Esophagus (tissue), 2 donors: ENCODE results near the gene AWAT2. TPM values are rescaled to one million over a fixed set of nuclear protein-coding genes. Genes with fewer than 3 reads are reported as not detected.

Source experiments
- H3K27ac ChIP-seq, 2 donors: one replicate each; pipeline ENCODE4 v1.5.1; 2013; ENCODE audit warnings: low read depth in 2 of 2, mild to moderate bottlenecking in 2 of 2, inconsistent platforms in 1 of 2, low read length in 1 of 2, moderate library complexity in 1 of 2
- H3K27me3 ChIP-seq, 2 donors: one replicate each; pipeline ENCODE4 v1.6.1; 2013; ENCODE audit warnings: low read length in 2 of 2, control low read depth in 1 of 2, mild to moderate bottlenecking in 1 of 2; ENCODE audit not compliant: insufficient read depth in 2 of 2, control insufficient read depth in 1 of 2
- H3K36me3 ChIP-seq, 2 donors: one replicate each; pipeline ENCODE4 v1.6.1; 2013; ENCODE audit warnings: low read length in 1 of 2; ENCODE audit not compliant: control insufficient read depth in 2 of 2, insufficient read depth in 2 of 2
- H3K4me1 ChIP-seq, 2 donors: one replicate each; pipeline ENCODE4 v1.6.1; 2013; ENCODE audit warnings: low read length in 1 of 2; ENCODE audit not compliant: control insufficient read depth in 2 of 2, insufficient read depth in 2 of 2
- H3K4me3 ChIP-seq, 2 donors: one replicate each; pipeline ENCODE4 v1.5.1; 2013; ENCODE audit warnings: low read length in 2 of 2, mild to moderate bottlenecking in 2 of 2, low read depth in 1 of 2, moderate library complexity in 1 of 2
- H3K9me3 ChIP-seq, 2 donors: one replicate each; pipeline ENCODE4 v1.6.1; 2013; ENCODE audit warnings: mild to moderate bottlenecking in 2 of 2, low read depth in 1 of 2, low read length in 1 of 2, moderate library complexity in 1 of 2; ENCODE audit not compliant: control insufficient read depth in 2 of 2, insufficient read depth in 1 of 2
- WGBS, 2 donors: extraction: QIAGEN DNeasy Blood & Tissue Kit; methylation state at CpG; one replicate each; pipeline ENCODE4 v1.1.7; 2013; 5-methylcytosine and 5-hydroxymethylcytosine counted together
- polyA plus RNA-seq, 2 donors: library from polyadenylated mRNA; stranded (reverse); fragments of 200-250 nt; gene quantifications; one replicate each; pipeline ENCODE4 v1.2.3, GENCODE V29; 2013
- donor health status: healthy with polysubstance abuse.
- donor health status: Bipolar disorder and iron deficiency.

The AWAT2 gene, protein sequence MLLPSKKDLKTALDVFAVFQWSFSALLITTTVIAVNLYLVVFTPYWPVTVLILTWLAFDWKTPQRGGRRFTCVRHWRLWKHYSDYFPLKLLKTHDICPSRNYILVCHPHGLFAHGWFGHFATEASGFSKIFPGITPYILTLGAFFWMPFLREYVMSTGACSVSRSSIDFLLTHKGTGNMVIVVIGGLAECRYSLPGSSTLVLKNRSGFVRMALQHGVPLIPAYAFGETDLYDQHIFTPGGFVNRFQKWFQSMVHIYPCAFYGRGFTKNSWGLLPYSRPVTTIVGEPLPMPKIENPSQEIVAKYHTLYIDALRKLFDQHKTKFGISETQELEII
- not detected for polyA plus RNA-seq

DNA sequence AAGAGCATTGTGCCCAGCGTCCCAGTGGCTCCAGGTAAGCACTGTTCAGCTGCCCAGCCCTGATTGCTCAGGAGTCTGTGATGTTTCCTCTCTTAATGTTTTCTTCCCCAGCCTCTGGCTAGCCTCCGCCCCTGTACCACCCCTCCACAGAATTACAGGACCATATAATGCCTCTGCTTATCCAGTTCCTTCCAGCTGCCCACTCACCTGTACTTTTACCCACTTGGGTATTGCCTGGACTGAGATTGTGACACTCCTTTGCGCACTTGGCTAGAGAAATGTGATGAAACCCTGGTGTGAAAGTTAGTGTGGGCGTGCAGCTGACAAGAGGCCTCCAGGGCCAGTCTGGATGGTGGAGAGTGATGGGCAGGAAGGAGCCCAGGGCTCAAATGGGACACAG, at the start of gene AWAT2:
Gene AWAT2 (minus strand): TSS at position 14 of the 400 bp plus-strand sequence. CDS start 6 bp downstream, at position 8.
- H3K36me3 ChIP-seq = no peaks in the 10 kb centered on the region
- H3K4me1 ChIP-seq = no peaks in the 10 kb centered on the region
- 64 to 84% methylated on average over 4 of the region's 4 CpGs for WGBS, 2 donors
- H3K9me3 ChIP-seq = no peaks in the 10 kb centered on the region
- peaks cover 0 to 2% of the 10 kb centered on the region in 2 donors for H3K27me3 ChIP-seq
- no peak within 1 kb of the TSS for H3K27ac ChIP-seq
- H3K4me3 ChIP-seq = no peak within 1 kb of the TSS

DNA sequence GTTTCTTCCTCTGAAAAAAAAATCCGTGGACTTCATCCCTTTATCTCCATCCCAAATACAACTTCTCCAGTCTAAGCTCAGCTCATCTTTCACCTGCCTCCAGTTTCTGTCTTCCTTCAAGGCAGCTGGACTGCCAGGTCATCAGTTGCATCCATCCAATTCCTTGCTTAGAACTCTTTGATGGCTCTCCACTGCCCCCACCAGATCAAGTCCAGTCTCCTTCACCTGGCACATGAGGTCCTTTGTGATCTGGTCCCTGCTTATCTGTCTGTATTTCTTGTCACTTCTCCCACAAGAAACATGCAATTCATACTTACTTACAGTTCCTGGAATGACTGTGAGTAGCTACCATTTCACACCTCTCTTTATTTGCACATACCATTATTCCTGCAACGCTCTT, 46.3 kb upstream of the AWAT2 start:
- no peaks in the 10 kb centered on the region for H3K36me3 ChIP-seq
- no peaks in the 10 kb centered on the region for H3K27me3 ChIP-seq
- no peaks in the 10 kb centered on the region for H3K9me3 ChIP-seq
- H3K4me1 ChIP-seq = no peaks in the 10 kb centered on the region
- H3K4me3 ChIP-seq = no peak overlapping the region
- 46 to 49% methylated on average over 2 of the region's 2 CpGs for WGBS, 2 donors
- H3K27ac ChIP-seq = no peak overlapping the region

DNA sequence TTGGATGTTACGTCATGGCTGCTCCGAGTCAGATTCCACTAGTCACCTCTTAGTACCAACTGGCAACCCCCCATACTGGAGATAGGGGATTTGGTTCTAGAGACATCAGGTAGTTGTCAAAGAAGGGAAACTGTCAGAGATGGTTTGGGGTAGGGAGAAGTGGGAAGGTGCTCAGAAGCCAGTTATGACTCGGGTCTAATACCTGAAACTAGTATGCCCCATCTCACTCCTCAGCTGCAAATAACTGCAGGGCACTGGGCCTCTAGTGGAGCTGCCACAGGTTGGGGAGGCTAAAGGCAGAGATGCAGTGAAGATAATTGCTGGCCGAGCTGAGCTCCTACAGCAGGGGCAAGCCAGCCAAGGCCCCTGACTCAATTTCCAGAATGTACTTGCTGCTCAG, 42.5 kb upstream of the AWAT2 start:
- Histone ChIP-seq H3K4me1 (no peaks in the 10 kb centered on the region), H3K36me3 (no peaks in the 10 kb centered on the region), H3K4me3 (no peak overlapping the region), H3K27ac (no peak overlapping the region), H3K9me3 (no peaks in the 10 kb centered on the region), H3K27me3 (no peaks in the 10 kb centered on the region)
- 78 to 87% methylated on average over 4 of the region's 4 CpGs for WGBS, 2 donors

GRCh38 chrX:70089604-70090297, 40.0 kb upstream of the AWAT2 start:
- Histone ChIP-seq H3K27me3 (no peaks in the 10 kb centered on the region), H3K36me3 (no peaks in the 10 kb centered on the region), H3K27ac (no peak overlapping the region), H3K9me3 (no peaks in the 10 kb centered on the region), H3K4me1 (no peaks in the 10 kb centered on the region), H3K4me3 (no peak overlapping the region)
- WGBS, 2 donors = 25 to 46% methylated on average over 1 of the region's 1 CpG

GRCh38 chrX:70088751-70089150, 39.0 kb upstream of the AWAT2 start:
- no peaks in the 10 kb centered on the region for H3K36me3 ChIP-seq
- H3K27me3 ChIP-seq = no peaks in the 10 kb centered on the region
- H3K4me1 ChIP-seq = no peaks in the 10 kb centered on the region
- H3K27ac ChIP-seq = no peak overlapping the region
- H3K9me3 ChIP-seq = no peaks in the 10 kb centered on the region
- no peak overlapping the region for H3K4me3 ChIP-seq

- Histone ChIP-seq H3K36me3 (no peaks in the 10 kb centered on the region), H3K4me3 (no peak overlapping the region), H3K27me3 (no peaks in the 10 kb centered on the region), H3K27ac (no peak overlapping the region), H3K9me3 (no peaks in the 10 kb centered on the region), H3K4me1 (no peaks in the 10 kb centered on the region)
- WGBS, 2 donors = 57 to 59% methylated on average over 11 of the region's 11 CpGs
These were observed 38.3 kb upstream of the AWAT2 start for GRCh38 chrX:70087857-70088630.

GRCh38 chrX:70084592-70085240, 35.0 kb upstream of the AWAT2 start:
- H3K36me3 ChIP-seq = no peaks in the 10 kb centered on the region
- no peak overlapping the region for H3K27ac ChIP-seq
- no peaks in the 10 kb centered on the region for H3K4me1 ChIP-seq
- peaks cover 0 to 4% of the 10 kb centered on the region in 2 donors for H3K27me3 ChIP-seq
- H3K9me3 ChIP-seq = no peaks in the 10 kb centered on the region
- H3K4me3 ChIP-seq = no peak overlapping the region
- 65% methylated on average over 5 of the region's 5 CpGs for WGBS, 2 donors

- Histone ChIP-seq H3K9me3 (no peaks in the 10 kb centered on the region), H3K27ac (no peak overlapping the region), H3K4me3 (no peak overlapping the region), H3K36me3 (no peaks in the 10 kb centered on the region), H3K4me1 (no peaks in the 10 kb centered on the region), H3K27me3 (peaks cover 0 to 4% of the 10 kb centered on the region in 2 donors)
- 59 to 81% methylated on average over 4 of the region's 4 CpGs for WGBS, 2 donors
These were observed 33.0 kb upstream of the AWAT2 start for GRCh38 chrX:70082723-70083122.

DNA sequence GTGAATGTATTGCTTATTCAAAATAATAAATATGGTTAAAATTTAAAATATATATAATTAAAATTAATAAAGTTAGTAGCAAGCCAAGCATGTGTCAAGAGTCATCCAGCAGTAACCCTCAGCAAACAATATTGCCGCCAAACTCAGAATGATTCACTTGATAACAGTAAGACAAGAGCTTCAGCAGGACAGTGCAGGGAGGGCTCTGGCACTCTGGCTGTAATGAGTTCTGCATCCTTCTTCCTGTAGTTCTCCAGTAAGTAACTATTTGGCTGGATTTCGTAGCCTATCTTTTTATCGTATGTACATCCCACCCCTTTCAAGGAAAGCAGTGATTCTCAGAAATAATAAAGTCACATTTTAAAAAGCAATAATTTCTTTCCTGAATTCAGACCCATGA, 30.1 kb upstream of the AWAT2 start:
- no peaks in the 10 kb centered on the region for H3K36me3 ChIP-seq
- no peak overlapping the region for H3K4me3 ChIP-seq
- peaks cover 0 to 2% of the 10 kb centered on the region in 2 donors for H3K9me3 ChIP-seq
- peaks cover 0 to 4% of the 10 kb centered on the region in 2 donors for H3K27me3 ChIP-seq
- no peaks in the 10 kb centered on the region for H3K4me1 ChIP-seq
- no peak overlapping the region for H3K27ac ChIP-seq
- 66 to 67% methylated on average over 3 of the region's 3 CpGs for WGBS, 2 donors
